GM12874 (cell line): ENCODE results near the gene KCNJ15.

ENCODE experiments used
- TF ChIP-seq, protein P1 (sequence below): IDR thresholded peaks from 2 replicates; pipeline ENCODE4 v1.5.1; 2011; ENCODE audit warnings: low read depth, mild to moderate bottlenecking, control low read depth, low read length, moderate library complexity; ENCODE audit not compliant: insufficient read depth

Gene KCNJ15

GRCh38 chr21:38295997-38296764 is 39.4 kb downstream of the KCNJ15 start:
- TF ChIP-seq, protein P1, sequence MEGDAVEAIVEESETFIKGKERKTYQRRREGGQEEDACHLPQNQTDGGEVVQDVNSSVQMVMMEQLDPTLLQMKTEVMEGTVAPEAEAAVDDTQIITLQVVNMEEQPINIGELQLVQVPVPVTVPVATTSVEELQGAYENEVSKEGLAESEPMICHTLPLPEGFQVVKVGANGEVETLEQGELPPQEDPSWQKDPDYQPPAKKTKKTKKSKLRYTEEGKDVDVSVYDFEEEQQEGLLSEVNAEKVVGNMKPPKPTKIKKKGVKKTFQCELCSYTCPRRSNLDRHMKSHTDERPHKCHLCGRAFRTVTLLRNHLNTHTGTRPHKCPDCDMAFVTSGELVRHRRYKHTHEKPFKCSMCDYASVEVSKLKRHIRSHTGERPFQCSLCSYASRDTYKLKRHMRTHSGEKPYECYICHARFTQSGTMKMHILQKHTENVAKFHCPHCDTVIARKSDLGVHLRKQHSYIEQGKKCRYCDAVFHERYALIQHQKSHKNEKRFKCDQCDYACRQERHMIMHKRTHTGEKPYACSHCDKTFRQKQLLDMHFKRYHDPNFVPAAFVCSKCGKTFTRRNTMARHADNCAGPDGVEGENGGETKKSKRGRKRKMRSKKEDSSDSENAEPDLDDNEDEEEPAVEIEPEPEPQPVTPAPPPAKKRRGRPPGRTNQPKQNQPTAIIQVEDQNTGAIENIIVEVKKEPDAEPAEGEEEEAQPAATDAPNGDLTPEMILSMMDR = no peak

DNA sequence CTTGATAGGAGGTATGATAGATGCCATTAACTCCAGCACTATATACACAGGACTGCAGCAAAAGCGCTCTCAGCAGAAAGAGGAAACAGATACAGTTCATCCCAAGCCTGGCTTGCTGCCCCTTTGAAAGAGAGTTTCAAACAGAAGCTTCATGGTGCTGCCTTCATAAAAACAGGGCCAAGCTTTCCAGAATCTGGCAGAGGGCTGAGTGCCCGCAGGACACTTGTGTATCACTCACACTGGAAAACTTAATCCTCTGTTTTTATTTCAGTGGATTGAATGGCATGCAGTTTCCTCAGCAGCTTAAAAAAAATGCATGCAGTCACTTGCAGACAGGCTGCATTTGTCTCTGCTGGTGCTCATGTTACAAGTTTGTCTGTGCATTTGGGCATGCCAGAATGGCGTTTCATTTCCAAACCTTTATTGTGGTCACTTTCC is 40.4 kb downstream of the KCNJ15 start:
- TF ChIP-seq, protein P1 = no peak

DNA sequence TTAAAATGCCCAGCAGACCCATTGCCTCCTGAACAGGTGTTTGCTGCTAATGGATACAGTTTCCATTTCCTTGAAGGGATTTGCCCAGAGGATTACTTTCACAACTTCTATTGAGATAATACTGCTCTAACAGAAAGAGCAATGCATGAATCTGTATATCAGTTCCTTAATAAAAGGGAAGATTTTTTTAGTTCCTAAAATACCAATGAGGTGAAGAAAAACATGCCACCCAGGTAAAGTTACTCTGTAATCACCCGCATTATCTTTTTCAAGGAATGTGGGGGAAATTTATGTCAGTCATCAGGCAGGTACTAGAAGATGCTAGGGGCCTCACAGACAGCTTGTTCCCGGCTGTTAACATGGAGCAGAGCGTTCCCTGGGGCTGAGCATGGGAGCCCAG is 41.1 kb downstream of the KCNJ15 start:
- TF ChIP-seq, protein P1 = no peak

GRCh38 chr21:38298832-38299231 is 42.0 kb downstream of the KCNJ15 start:
- TF ChIP-seq, protein P1 = no peak

DNA sequence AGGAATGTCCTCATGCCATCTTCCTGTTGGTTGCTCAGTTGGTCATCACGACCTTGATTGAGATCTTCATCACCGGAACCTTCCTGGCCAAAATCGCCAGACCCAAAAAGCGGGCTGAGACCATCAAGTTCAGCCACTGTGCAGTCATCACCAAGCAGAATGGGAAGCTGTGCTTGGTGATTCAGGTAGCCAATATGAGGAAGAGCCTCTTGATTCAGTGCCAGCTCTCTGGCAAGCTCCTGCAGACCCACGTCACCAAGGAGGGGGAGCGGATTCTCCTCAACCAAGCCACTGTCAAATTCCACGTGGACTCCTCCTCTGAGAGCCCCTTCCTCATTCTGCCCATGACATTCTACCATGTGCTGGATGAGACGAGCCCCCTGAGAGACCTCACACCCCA is 42.9 kb downstream of the KCNJ15 start:
- TF ChIP-seq, protein P1 = no peak

- TF ChIP-seq, protein P1 = no peak
Observed at GRCh38 chr21:38300141-38300578, 43.4 kb downstream of the KCNJ15 start.

DNA sequence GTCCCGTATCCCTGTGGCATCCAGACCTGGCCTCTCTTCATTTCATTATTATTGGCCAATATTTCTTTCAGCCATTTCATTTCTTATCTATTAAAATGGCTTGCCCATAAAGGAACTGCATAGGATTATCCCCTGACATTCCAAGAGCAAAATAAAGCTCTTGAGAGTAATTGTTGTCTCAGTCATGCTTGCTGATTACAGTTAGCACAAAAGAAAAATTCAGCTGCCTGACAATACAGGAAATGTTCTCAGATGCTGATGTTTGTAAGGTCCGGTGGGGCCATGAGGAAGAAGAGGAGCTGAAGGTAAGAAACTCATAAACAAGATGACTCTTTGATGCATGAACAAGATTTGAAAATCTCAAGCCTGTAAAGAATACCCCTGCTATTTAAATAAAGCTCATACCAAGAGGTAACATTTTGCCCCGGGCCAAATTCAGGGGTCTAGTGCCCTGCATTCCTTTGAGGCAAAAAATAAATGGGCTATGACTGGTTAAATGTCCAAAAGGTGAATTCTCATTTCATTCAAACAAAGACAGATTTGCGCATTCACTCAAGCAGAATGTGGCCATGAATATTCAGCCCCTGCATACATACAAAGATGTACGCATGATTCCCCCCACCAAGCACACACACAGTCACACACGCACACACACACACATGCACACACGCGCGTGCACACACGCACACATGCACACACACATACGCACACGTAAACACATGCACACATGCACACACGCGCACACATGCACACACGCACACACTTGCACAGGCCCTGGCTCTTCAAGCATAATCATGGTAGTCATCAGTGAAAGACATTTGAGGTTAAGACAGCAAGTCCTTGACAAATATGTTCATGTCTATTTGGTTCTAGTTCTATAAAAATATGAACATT is 44.8 kb downstream of the KCNJ15 start:
- TF ChIP-seq, protein P1 = no peak
